Activated CD4-positive, CD25-positive, alpha-beta regulatory T cell treated with anti-CD3 and anti-CD28 coated beads, Interleukin-2, amount 50 U/mL, for 24 hours (primary cell): ENCODE measurements around the gene TTLL4.
A peak's percentile ranks its signal among the peaks of the same experiment; 100 is the strongest.

Experiments
- ATAC-seq, 2 donors: fragments of 150-1000 bp; cut with Tn5 transposase; one replicate each; pipeline ENCODE4 v1.10.0; 2021; ENCODE audit warnings: mild to moderate bottlenecking in 1 of 2, moderate library complexity in 1 of 2

Gene TTLL4, protein sequence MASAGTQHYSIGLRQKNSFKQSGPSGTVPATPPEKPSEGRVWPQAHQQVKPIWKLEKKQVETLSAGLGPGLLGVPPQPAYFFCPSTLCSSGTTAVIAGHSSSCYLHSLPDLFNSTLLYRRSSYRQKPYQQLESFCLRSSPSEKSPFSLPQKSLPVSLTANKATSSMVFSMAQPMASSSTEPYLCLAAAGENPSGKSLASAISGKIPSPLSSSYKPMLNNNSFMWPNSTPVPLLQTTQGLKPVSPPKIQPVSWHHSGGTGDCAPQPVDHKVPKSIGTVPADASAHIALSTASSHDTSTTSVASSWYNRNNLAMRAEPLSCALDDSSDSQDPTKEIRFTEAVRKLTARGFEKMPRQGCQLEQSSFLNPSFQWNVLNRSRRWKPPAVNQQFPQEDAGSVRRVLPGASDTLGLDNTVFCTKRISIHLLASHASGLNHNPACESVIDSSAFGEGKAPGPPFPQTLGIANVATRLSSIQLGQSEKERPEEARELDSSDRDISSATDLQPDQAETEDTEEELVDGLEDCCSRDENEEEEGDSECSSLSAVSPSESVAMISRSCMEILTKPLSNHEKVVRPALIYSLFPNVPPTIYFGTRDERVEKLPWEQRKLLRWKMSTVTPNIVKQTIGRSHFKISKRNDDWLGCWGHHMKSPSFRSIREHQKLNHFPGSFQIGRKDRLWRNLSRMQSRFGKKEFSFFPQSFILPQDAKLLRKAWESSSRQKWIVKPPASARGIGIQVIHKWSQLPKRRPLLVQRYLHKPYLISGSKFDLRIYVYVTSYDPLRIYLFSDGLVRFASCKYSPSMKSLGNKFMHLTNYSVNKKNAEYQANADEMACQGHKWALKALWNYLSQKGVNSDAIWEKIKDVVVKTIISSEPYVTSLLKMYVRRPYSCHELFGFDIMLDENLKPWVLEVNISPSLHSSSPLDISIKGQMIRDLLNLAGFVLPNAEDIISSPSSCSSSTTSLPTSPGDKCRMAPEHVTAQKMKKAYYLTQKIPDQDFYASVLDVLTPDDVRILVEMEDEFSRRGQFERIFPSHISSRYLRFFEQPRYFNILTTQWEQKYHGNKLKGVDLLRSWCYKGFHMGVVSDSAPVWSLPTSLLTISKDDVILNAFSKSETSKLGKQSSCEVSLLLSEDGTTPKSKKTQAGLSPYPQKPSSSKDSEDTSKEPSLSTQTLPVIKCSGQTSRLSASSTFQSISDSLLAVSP

DNA sequence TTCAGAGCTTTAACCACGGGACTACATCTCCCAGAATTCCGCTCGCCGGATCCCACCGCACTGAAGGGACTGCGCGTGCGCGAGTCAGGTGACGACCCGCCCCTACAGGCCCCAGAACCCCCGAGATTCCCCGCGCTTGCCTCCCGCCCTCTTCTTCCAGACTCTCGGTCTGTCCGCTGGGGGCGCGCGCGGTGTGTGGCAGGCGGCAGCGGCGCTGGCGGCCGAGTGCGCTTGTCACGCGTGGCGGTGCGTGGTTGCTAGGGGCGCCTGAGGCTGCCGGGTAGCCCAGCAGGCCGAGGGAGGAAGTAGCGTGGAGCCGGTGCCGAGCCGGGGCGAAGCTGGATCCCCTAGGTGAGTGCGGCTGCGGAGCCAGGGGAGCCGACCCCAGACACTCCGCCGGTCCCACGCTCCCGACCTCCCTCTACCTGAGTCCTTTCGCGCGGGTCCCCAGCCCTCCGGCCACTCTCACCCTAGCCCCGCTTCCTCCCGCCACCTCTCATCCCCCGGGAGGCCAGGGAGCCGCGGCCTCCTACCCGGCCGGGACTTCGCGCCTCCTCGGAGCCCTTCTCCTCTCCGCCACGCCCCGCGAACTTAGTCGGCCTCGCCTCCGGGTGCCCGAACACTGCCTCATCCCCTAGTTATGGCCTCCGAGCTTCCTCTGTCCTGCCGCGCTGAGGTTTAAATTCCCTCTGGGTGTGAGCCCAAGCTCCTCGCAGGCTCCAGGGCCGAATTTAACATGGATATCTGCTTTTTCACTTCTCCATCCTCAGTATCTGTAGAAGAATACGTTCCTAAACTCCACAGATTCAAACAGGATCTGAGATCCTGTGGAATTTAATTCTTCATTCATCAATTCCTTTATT, at the start of gene TTLL4:
TTLL4 (plus strand) TSS at position 149 of the 863 bp plus-strand sequence. CDS start 26,842 bp downstream, outside the sequence.
- ATAC-seq: peak; percentile 97

GRCh38 chr2:218662377-218662776, 48.3 kb upstream of the TTLL4 start:
- ATAC-seq: no peak

- ATAC-seq: no peak
These were observed 47.8 kb upstream of the TTLL4 start for GRCh38 chr2:218662827-218663226.

- no peak for ATAC-seq
These were observed 46.7 kb upstream of the TTLL4 start for GRCh38 chr2:218663901-218664300.

DNA sequence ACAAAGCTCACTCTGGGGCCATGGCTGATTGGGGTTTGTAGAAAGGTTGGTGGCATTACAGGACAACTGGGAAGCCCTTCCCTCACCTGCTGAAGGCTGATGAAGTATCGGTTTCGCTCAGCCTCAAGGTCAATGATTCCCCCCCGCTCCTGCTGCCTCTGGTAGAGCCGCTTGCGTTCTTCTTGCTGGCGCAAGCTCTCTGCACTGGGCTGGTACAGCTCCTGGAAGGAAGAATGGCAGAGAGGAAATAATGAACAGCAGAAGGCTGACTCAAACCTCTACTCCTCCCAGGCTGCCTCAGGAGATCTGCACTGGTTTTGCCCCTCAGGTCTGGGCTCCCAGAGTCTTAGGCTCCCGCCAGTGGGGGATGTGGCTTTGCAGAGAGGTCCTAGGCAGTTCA, 46.0 kb upstream of the TTLL4 start:
- no peak for ATAC-seq

DNA sequence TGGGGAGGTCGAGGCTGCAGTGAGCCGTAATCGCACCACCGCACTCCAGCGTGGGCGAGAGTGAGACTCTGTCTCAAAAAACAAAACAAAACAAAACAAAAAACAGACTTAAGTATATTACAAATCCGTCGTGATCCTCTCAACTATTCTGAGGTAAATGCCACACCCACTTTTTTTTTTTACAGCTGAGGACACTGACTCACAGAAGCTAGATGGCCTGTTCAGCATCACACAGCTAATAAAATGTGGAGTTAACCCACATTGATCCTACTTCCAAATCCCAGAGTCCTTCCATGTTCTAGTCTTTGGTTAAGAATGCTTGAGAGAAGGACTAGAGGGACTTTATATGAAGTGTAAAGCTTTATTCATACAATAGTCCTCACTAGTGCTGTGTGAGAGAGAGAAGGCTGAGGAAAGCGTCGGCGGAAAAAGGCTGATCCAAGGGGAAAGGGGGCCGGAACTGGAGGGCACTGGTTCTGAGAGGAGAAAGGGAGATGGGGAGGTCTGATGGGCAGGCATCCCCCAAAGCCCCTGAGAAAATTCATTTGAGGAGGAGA, 39.5 kb upstream of the TTLL4 start:
- no peak for ATAC-seq

GRCh38 chr2:218671654-218672566, 38.7 kb upstream of the TTLL4 start, which contains the start of the genes RNF25 and STK36:
RNF25 (minus strand) TSS chr2:218672002; CDS start chr2:218671970, 32 bp downstream.
STK36 (plus strand) TSS chr2:218672086; CDS start chr2:218672830, 744 bp downstream.
- ATAC-seq: peak; percentile 99

DNA sequence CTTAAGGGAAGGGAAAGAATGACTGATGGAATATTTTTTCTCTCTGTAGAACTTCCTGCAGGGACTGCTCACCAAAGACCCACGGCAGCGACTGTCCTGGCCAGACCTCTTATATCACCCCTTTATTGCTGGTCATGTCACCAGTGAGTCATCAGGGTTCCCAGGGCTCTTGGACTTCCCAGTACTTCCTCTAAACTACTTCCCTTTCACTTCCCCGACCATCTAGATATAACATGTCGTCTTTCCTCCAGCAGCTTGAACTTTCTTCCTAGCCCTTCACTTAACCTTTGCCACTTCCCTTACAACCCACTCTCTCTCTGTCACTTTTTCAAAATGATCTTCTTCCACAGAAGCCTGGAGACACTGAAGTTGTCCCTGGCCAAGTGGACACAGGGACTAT, 31.5 kb upstream of the TTLL4 start:
- ATAC-seq: no peak

DNA sequence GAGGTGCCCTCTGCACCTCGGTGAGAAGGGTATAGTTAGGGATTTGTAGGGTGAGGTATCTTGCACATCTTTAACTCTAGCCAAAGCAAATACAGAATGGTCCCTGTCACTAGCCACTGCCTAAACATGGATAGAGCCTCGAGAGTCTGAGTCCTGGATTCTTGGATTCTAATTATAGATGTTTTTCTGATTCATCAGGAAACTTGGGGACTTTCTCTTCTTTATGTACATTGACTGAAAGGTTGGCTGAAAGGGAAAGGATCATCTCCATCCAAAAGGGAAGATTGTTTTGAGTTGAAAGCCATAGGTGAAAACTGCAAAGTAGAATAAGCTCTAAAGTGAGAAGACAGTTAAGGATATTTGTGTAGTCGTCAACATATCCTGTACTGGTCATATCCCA, 30.6 kb upstream of the TTLL4 start:
- ATAC-seq: no peak

GRCh38 chr2:218687400-218688060, 23.1 kb upstream of the TTLL4 start:
- ATAC-seq: peak in 1 of 2 donors; percentile 62

DNA sequence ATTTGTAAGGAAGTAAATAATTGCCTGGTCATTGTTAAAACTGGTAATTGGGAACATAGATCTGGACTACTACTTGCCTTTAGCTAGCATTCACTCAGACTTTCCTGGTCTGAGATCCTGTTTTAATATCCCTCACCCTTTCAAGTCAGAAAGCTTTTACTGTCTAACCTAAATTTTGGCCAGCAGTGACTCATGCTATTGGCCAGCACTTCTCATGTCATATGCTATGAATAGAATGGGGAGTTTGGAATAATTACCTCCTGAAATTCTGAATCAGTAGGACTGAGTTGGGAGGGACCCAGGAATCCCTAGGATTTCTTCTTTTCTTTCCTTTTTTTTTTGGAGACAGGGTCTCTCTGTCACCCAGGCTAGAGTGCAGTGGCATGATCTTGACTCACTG, 19.4 kb upstream of the TTLL4 start:
- ATAC-seq: no peak

GRCh38 chr2:218694405-218695145, 16.1 kb upstream of the TTLL4 start:
- no peak for ATAC-seq

DNA sequence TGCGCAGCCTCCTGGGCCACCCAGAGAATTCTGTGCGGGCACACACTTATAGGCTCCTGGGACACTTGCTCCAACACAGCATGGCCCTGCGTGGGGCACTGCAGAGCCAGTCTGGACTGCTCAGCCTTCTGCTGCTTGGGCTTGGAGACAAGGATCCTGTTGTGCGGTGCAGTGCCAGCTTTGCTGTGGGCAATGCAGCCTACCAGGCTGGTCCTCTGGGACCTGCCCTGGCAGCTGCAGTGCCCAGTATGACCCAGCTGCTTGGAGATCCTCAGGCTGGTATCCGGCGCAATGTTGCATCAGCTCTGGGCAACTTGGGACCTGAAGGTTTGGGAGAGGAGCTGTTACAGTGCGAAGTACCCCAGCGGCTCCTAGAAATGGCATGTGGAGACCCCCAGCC, 11.8 kb upstream of the TTLL4 start:
- no peak for ATAC-seq

GRCh38 chr2:218701806-218702205, 8.8 kb upstream of the TTLL4 start:
- no peak for ATAC-seq

DNA sequence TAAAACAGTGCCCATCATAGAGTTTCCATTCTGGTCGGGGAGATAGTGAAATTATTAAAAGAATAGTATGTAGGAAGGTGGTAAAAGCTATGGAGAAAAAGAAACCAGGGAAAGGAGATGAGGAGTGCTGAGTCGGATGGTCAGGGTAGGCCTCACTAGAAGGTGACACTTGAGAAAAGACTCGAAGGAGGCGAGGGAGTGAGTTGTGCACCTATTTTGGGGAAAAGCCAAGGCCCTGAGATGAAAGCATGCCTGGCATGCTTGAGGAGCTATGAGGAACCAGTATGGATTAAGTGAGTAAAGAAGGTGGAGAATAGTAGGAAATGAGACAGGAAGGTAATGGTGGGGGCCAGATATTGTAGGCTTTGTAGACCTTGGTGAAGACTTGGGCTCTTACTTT, 7.3 kb upstream of the TTLL4 start:
- no peak for ATAC-seq

- ATAC-seq: no peak
These were observed 2.5 kb upstream of the TTLL4 start for GRCh38 chr2:218708086-218708485.

GRCh38 chr2:218709908-218710307, 727 bp upstream of the TTLL4 start:
- ATAC-seq: no peak

GRCh38 chr2:218710334-218710686, 325 bp upstream of the TTLL4 start:
- ATAC-seq: no peak

DNA sequence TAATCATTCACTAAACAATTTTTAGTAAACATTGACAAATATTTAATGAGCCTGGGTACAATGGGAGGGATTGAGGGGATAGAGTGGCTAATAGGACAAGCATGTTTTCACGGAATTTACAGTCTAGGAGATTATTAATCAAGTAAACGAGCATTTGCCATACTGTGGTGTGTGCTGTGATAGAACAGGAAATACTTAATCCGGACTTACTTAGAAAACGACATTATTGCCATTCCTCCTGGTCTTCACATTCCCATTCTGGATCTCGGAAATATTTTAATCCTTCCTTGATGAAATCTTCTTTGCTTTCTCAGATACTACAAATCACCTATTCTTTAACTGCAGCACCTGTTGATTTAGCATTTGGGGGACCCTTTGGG, 905 bp downstream of the TTLL4 start:
- no peak for ATAC-seq
